HG03025 (cell line): Measurements from ENCODE around the gene MAPKAP1.

Source experiments
- ATAC-seq: cut with Tn5 transposase; IDR thresholded peaks from one replicate; pipeline ENCODE4 v1.9.1; 2021; ENCODE audit warnings: mild to moderate bottlenecking, moderate library complexity; ENCODE audit not compliant: unreplicated experiment, low FRiP score

MAPKAP1 gene

GRCh38 chr9:125439434-125440272 is 267.4 kb downstream of the MAPKAP1 start:
- no peak for ATAC-seq

GRCh38 chr9:125438506-125439433 is 268.2 kb downstream of the MAPKAP1 start:
- no peak for ATAC-seq

- no peak for ATAC-seq
These were observed 269.2 kb downstream of the MAPKAP1 start for GRCh38 chr9:125437771-125438221.

- ATAC-seq = no peak
These were observed 270.2 kb downstream of the MAPKAP1 start for GRCh38 chr9:125436613-125437443.

GRCh38 chr9:125435776-125436612 is 271.0 kb downstream of the MAPKAP1 start:
- ATAC-seq = no peak

- ATAC-seq = no peak
These were observed 271.8 kb downstream of the MAPKAP1 start for GRCh38 chr9:125434986-125435775.

GRCh38 chr9:125433461-125434011 is 273.5 kb downstream of the MAPKAP1 start:
- ATAC-seq = no peak

- ATAC-seq = no peak
These were observed 274.2 kb downstream of the MAPKAP1 start for GRCh38 chr9:125432715-125433385.

- no peak for ATAC-seq
These were observed 275.2 kb downstream of the MAPKAP1 start for GRCh38 chr9:125431741-125432271.

GRCh38 chr9:125431012-125431305 is 276.0 kb downstream of the MAPKAP1 start:
- ATAC-seq = no peak

- no peak for ATAC-seq
These were observed 276.6 kb downstream of the MAPKAP1 start for GRCh38 chr9:125430161-125431011.

GRCh38 chr9:125429476-125430160 is 277.4 kb downstream of the MAPKAP1 start:
- ATAC-seq = no peak

- no peak for ATAC-seq
These were observed 278.0 kb downstream of the MAPKAP1 start for GRCh38 chr9:125428902-125429467.

GRCh38 chr9:125428060-125428901 is 278.7 kb downstream of the MAPKAP1 start:
- ATAC-seq = no peak

GRCh38 chr9:125427556-125427955 is 279.5 kb downstream of the MAPKAP1 start:
- ATAC-seq = no peak
